Fibroblast of mammary gland (primary cell): ENCODE results near the gene RNF214.

Experiments used
- DNase-seq: peaks from one replicate; pipeline ENCODE4 v3.0.0-alpha.2; 2010; ENCODE audit warnings: low read depth
- H3K4me3 ChIP-seq: 2 replicates; pipeline ENCODE4 v1.5.1; 2011; ENCODE audit warnings: low read depth, mild to moderate bottlenecking, low read length, moderate library complexity; ENCODE audit not compliant: control insufficient read depth
- CTCF ChIP-seq: conservative IDR thresholded peaks from 2 replicates; pipeline ENCODE4 v1.5.1; 2011; ENCODE audit warnings: low read depth, low read length, inconsistent platforms; ENCODE audit not compliant: control insufficient read depth, insufficient read depth

Gene RNF214

GRCh38 chr11:117335399-117335798 is 102.9 kb downstream of the RNF214 start:
- DNase-seq = no peak
- H3K4me3 ChIP-seq = no peak overlapping the region
- TF ChIP-seq CTCF = no peak
